ENCODE data around the gene PRR36.

- no peak for TF ChIP-seq MAZ (IDR thresholded peaks at IDR 0.05; ENCODE audit: borderline replicate concordance, low read depth, low read length)
- no peak for TF ChIP-seq CTCF (IDR thresholded peaks at IDR 0.05)
- no peak for TF ChIP-seq REST (IDR thresholded peaks at IDR 0.05)
- TF ChIP-seq POLR2A (IDR thresholded peaks at IDR 0.05; ENCODE audit: low read length): no peak
- TF ChIP-seq ZFP36 (IDR thresholded peaks at IDR 0.05; ENCODE audit: borderline replicate concordance, partially characterized antibody): no peak
- TF ChIP-seq BCL3 (IDR thresholded peaks at IDR 0.05): no peak
- TF ChIP-seq RFX5 (IDR thresholded peaks at IDR 0.05): no peak
- TF ChIP-seq, protein P1, sequence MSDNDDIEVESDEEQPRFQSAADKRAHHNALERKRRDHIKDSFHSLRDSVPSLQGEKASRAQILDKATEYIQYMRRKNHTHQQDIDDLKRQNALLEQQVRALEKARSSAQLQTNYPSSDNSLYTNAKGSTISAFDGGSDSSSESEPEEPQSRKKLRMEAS (IDR thresholded peaks at IDR 0.05): no peak
- TF ChIP-seq KDM5A (IDR thresholded peaks at IDR 0.05): no peak
These were observed 32.2 kb downstream of the PRR36 start for GRCh38 chr19:7841751-7842660.
